Keratinocyte (primary cell): ENCODE data around the gene CEP295NL. TPM values are rescaled to one million over a fixed set of nuclear protein-coding genes. Genes with fewer than 3 reads are reported as not detected.

Source experiments
- DNase-seq: peaks from one replicate; pipeline ENCODE4 v3.0.0-alpha.2; 2011; ENCODE audit warnings: low read depth, missing footprints, low spot score
- FAIRE-seq: peaks from 2 replicates; lab custom pipeline; 2011; peaks lifted over from hg19 to GRCh38; lab: Jason Lieb, UNC
- H2AFZ ChIP-seq: 2 replicates; pipeline ENCODE4 v1.6.0; 2012; ENCODE audit warnings: low read length, control low read depth, inconsistent platforms; ENCODE audit not compliant: control insufficient read depth
- H3K27ac ChIP-seq: 2 replicates; pipeline ENCODE4 v1.5.1; 2011; ENCODE audit warnings: low read length; ENCODE audit not compliant: control insufficient read depth, insufficient read depth
- H3K27me3 ChIP-seq: 3 replicates; pipeline ENCODE4 v1.6.0; 2011; ENCODE audit warnings: low read length; ENCODE audit not compliant: control insufficient read depth, insufficient read depth; ENCODE audit errors: extremely low read depth
- H3K36me3 ChIP-seq, 2 experiments: 2 replicates in 1 of 2; 3 replicates in 1 of 2; pipeline ENCODE4 v1.5.1; 2011; ENCODE audit warnings: low read length in 2 of 2, mild to moderate bottlenecking in 1 of 2; ENCODE audit not compliant: control insufficient read depth in 2 of 2, insufficient read depth in 2 of 2; ENCODE audit errors: extremely low read depth in 1 of 2
- H3K4me1 ChIP-seq: 3 replicates; pipeline ENCODE4 v1.5.1; 2011; ENCODE audit warnings: low read length; ENCODE audit not compliant: control insufficient read depth, insufficient read depth; ENCODE audit errors: extremely low read depth
- H3K4me2 ChIP-seq: 3 replicates; pipeline ENCODE4 v1.6.0; 2011; ENCODE audit warnings: low read depth, low read length; ENCODE audit not compliant: control insufficient read depth, insufficient read depth; ENCODE audit errors: extremely low read depth
- H3K4me3 ChIP-seq, 3 experiments: fragments of 200-600 bp in 1 of 3; sonication (generic) in 1 of 3; 2 replicates in 2 of 3; 3 replicates in 1 of 3; pipeline ENCODE4 v1.5.1; 2011 to 2016; ENCODE audit warnings: low read length in 3 of 3, mild to moderate bottlenecking in 3 of 3, control low read depth in 2 of 3, inconsistent platforms in 1 of 3, low read depth in 1 of 3, mixed read lengths in 1 of 3, mixed run types in 1 of 3, moderate library complexity in 1 of 3; ENCODE audit not compliant: control insufficient read depth in 2 of 3, insufficient read depth in 2 of 3; ENCODE audit errors: extremely low read depth in 1 of 3
- H3K79me2 ChIP-seq: 2 replicates; pipeline ENCODE4 v1.6.0; 2012; ENCODE audit warnings: low read length; ENCODE audit not compliant: control insufficient read depth, insufficient read depth
- H3K9ac ChIP-seq: 3 replicates; pipeline ENCODE4 v1.6.0; 2011; ENCODE audit warnings: low read length; ENCODE audit not compliant: control insufficient read depth, insufficient read depth; ENCODE audit errors: extremely low read depth
- H3K9me1 ChIP-seq: 3 replicates; pipeline ENCODE4 v1.6.0; 2011; ENCODE audit warnings: low read length; ENCODE audit not compliant: control insufficient read depth, insufficient read depth; ENCODE audit errors: extremely low read depth
- H3K9me3 ChIP-seq: 2 replicates; pipeline ENCODE4 v1.5.1; 2012; ENCODE audit warnings: low read depth, low read length; ENCODE audit not compliant: control insufficient read depth
- H4K20me1 ChIP-seq: 3 replicates; pipeline ENCODE4 v1.6.0; 2011; ENCODE audit warnings: low read length; ENCODE audit not compliant: control insufficient read depth, insufficient read depth; ENCODE audit errors: extremely low read depth
- CTCF ChIP-seq, 3 experiments: IDR thresholded peaks in 1 of 3; conservative IDR thresholded peaks in 1 of 3; optimal IDR thresholded peaks in 1 of 3; 2 replicates in 2 of 3; 3 replicates in 1 of 3; pipeline versions ENCODE3 to v1.5.1; 2011; ENCODE audit warnings: low read length in 3 of 3, mild to moderate bottlenecking in 3 of 3, moderate library complexity in 2 of 3, control low read depth in 1 of 3, inconsistent platforms in 1 of 3; ENCODE audit not compliant: insufficient read depth in 2 of 3; ENCODE audit errors: extremely low read depth in 1 of 3
- EZH2 ChIP-seq: IDR thresholded peaks from one replicate; pipeline ENCODE4 v1.6.1; 2012; ENCODE audit warnings: inconsistent platforms, mild to moderate bottlenecking, low read length, moderate library complexity
- dilution Hi-C: fragments of 300-500 bp; cut with MboI; formaldehyde crosslinking; loops from one replicate; pipeline ENCODE4 v1.7.0; 2020; ENCODE audit warnings: low sequenced_read_pairs; ENCODE audit not compliant: extremely low pct_ligation_motif_present
- polyA plus RNA-seq, 5 experiments: library from polyadenylated mRNA; depleted of rRNA in 3 of 5; stranded (reverse) in 3 of 5; stranded (forward) in 1 of 5; unstranded in 1 of 5; fragments of >200 nt; gene quantifications; 1 replicate in 1 of 5; 2 replicates in 3 of 5; 3 replicates in 1 of 5; pipeline versions ENCODE4 v1.2.1 to v1.2.3, GENCODE V29; 2011 to 2012; ENCODE audit warnings: missing spikeins in 2 of 5, low read depth in 1 of 5, low replicate concordance in 1 of 5

The CEP295NL gene
- polyA plus RNA-seq, 1 donor (not counting 4 experiments of a cell fraction or from before 2014, with no cell fraction given): not detected

GRCh38 chr17:78873519-78874340, 29.3 kb downstream of the CEP295NL start:
- FAIRE-seq (no peak), DNase-seq (no peak)

DNA sequence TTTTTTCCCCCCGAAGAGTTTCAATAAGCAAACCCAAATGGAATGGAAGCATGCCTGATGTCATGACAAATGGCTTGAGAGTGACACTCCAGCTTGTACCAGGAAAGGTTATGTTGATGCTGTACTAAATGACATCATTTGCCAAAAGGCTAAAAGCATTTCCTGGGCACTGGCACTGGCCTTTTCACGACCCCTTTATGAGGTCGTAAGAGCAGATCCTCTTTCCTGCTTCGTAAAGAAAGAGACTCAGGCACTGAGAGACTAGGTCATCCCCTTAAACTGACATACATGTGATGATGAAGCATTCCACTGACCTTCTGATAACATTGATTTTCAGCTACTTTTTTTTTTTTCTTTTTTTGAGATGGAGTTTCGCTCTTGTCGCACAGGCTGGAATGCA, 30.5 kb downstream of the CEP295NL start:
- no peak for FAIRE-seq
- H3K4me1 ChIP-seq: no peaks in the 10 kb centered on the region
- no peak overlapping the region for H3K4me2 ChIP-seq
- H4K20me1 ChIP-seq: no peaks in the 10 kb centered on the region
- no peak overlapping the region for H2AFZ ChIP-seq
- dilution Hi-C loops: no loop called here
- no peaks in the 10 kb centered on the region for H3K9me3 ChIP-seq
- TF ChIP-seq CTCF (optimal IDR thresholded peaks at IDR 0.05 in 1 of 3, IDR thresholded peaks at IDR 0.05 in 1 of 3, conservative IDR thresholded peaks at IDR 0.05 in 1 of 3; ENCODE audit: extremely low read depth in 1 of 3, insufficient read depth in 2 of 3, low read length in 3 of 3): no peak
- no peak for TF ChIP-seq EZH2
- DNase-seq: no peak
- no peak overlapping the region for H3K4me3 ChIP-seq
- H3K79me2 ChIP-seq: no peaks in the 10 kb centered on the region
- H3K27me3 ChIP-seq: no peaks in the 10 kb centered on the region
- H3K9ac ChIP-seq: no peak overlapping the region
- H3K27ac ChIP-seq: no peak overlapping the region
- no peaks in the 10 kb centered on the region for H3K9me1 ChIP-seq
- H3K36me3 ChIP-seq: no peaks in the 10 kb centered on the region

More at GRCh38 chr17:78873519-78874340, 29.3 kb downstream of the CEP295NL start:
- H4K20me1 ChIP-seq: no peaks in the 10 kb centered on the region
- no peaks in the 10 kb centered on the region for H3K79me2 ChIP-seq
- dilution Hi-C loops: no loop called here
- no peak overlapping the region for H3K4me2 ChIP-seq
- no peaks in the 10 kb centered on the region for H3K36me3 ChIP-seq
- TF ChIP-seq EZH2: no peak
- no peak for TF ChIP-seq CTCF (optimal IDR thresholded peaks at IDR 0.05 in 1 of 3, IDR thresholded peaks at IDR 0.05 in 1 of 3, conservative IDR thresholded peaks at IDR 0.05 in 1 of 3; ENCODE audit: extremely low read depth in 1 of 3, insufficient read depth in 2 of 3, low read length in 3 of 3)
- no peak overlapping the region for H3K27ac ChIP-seq
- no peaks in the 10 kb centered on the region for H3K27me3 ChIP-seq
- H2AFZ ChIP-seq: no peak overlapping the region
- no peak overlapping the region for H3K9ac ChIP-seq
- H3K4me3 ChIP-seq: no peak overlapping the region
- no peaks in the 10 kb centered on the region for H3K9me1 ChIP-seq
- no peaks in the 10 kb centered on the region for H3K9me3 ChIP-seq
- H3K4me1 ChIP-seq: no peaks in the 10 kb centered on the region
